Type B pancreatic cell (in vitro differentiated cells): Measurements from ENCODE around the gene SF3B3. TPM values are rescaled to one million over a fixed set of nuclear protein-coding genes. Genes with fewer than 3 reads are reported as not detected.
A peak's percentile ranks its signal among the peaks of the same experiment; 100 is the strongest.

Source experiments
- DNase-seq: peaks from one replicate; pipeline ENCODE4 v3.0.0; 2021; ENCODE audit warnings: mixed read lengths; ENCODE audit not compliant: unreplicated experiment; ENCODE audit errors: extremely low spot score
- H3K27ac Mint-ChIP-seq: 2 replicates; pipeline ENCODE4 v1.8.0; 2021; ENCODE audit warnings: mild to moderate bottlenecking, mixed read lengths
- H3K27me3 Mint-ChIP-seq: 2 replicates; pipeline ENCODE4 v1.8.0; 2021; ENCODE audit warnings: mixed read lengths
- H3K36me3 Mint-ChIP-seq: 2 replicates; pipeline ENCODE4 v1.8.0; 2021; ENCODE audit warnings: mixed read lengths
- H3K4me1 Mint-ChIP-seq: one replicate; pipeline ENCODE4 v1.8.0; 2021; ENCODE audit warnings: mixed read lengths; ENCODE audit not compliant: unreplicated experiment
- H3K4me3 Mint-ChIP-seq: 2 replicates; pipeline ENCODE4 v1.8.0; 2021; ENCODE audit warnings: mild to moderate bottlenecking, mixed read lengths
- H3K9me3 Mint-ChIP-seq: 2 replicates; pipeline ENCODE4 v1.8.0; 2021; ENCODE audit warnings: mixed read lengths
- CTCF ChIP-seq: fragments of 200-600 bp; sonication (generic); conservative IDR thresholded peaks from 2 replicates; pipeline ENCODE4 v1.5.0; 2021; ENCODE audit warnings: antibody characterized with exemption, mild to moderate bottlenecking
- total RNA-seq: library from RNA; stranded (reverse); gene quantifications from 2 replicates; pipeline ENCODE4 v1.2.1, GENCODE V29; 2021; ENCODE audit warnings: low replicate concordance

Gene SF3B3
- total RNA-seq, 1 donor from 2014 or later, result 429 TPM

GRCh38 chr16:70478912-70479341, 44.7 kb upstream of the SF3B3 start:
- H3K4me1 Mint-ChIP-seq, result peaks cover 5% of the 10 kb centered on the region
- no peak overlapping the region for H3K27ac Mint-ChIP-seq
- H3K9me3 Mint-ChIP-seq, result no peaks in the 10 kb centered on the region
- no peak for DNase-seq
- TF ChIP-seq CTCF, result no peak
- H3K27me3 Mint-ChIP-seq, result no peaks in the 10 kb centered on the region
- no peak overlapping the region for H3K4me3 Mint-ChIP-seq
- peaks cover 4% of the 10 kb centered on the region for H3K36me3 Mint-ChIP-seq

DNA sequence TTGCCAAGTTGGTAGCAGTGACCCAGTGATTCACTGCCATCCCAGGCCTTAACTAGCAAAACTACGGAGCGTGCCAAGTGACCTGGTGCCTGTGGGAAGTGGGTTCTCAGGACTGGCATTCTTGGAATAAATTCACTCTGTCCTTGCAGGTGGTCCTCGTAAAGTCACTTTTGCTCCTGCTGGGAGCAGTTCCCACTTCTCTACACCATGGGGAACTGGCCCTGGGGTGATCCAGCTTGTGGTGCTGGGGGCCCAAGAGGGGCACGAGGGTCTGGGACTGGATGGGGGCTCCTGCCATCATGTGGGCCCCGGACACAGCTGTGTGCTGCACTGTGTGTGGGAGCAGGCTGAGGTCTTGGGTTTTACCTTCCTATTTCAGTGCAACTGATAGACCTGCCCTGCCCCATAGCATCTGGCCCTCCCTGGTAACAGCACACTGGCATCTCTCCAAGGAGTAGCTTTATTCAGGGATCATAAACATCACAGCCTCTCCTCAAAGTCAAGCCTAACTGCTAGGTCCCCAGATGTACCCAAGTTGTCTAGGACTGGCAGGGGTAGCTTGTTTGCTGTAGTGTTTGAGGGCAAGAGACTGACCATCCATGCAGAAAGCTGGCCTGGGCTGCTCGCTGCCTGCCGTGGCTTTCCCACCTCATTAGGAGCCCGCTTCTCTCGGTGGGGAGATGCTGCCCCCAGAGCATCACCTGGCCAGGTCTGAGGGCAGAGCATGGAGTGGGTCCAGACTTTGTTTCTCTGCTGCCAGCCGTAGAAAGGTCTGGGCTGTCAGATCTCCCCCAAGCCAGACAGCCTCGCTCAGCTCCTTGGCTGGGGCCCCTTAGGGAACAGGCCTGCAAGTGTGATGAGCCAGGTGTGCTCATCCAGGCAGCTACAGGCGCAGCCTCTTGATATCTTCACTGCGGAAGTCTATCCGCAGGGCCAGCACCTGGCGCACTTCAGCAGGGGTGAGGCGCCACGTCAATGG, 43.2 kb upstream of the SF3B3 start:
- no peaks in the 10 kb centered on the region for H3K9me3 Mint-ChIP-seq
- no peaks in the 10 kb centered on the region for H3K27me3 Mint-ChIP-seq
- no peak overlapping the region for H3K27ac Mint-ChIP-seq
- H3K4me3 Mint-ChIP-seq, result no peak overlapping the region
- TF ChIP-seq CTCF, result no peak
- H3K4me1 Mint-ChIP-seq, result peaks cover 5% of the 10 kb centered on the region
- no peak for DNase-seq
- peaks cover 4% of the 10 kb centered on the region for H3K36me3 Mint-ChIP-seq

GRCh38 chr16:70481929-70482536, 41.6 kb upstream of the SF3B3 start:
- Mint-ChIP-seq H3K27ac (peak overlapping the region; percentile 53), H3K9me3 (no peaks in the 10 kb centered on the region), H3K27me3 (no peaks in the 10 kb centered on the region), H3K4me1 (no peaks in the 10 kb centered on the region), H3K36me3 (peaks cover 9% of the 10 kb centered on the region), H3K4me3 (no peak overlapping the region)
- TF ChIP-seq CTCF, result no peak
- DNase-seq, result no peak

- no peak for TF ChIP-seq CTCF
- Mint-ChIP-seq H3K4me1 (no peaks in the 10 kb centered on the region), H3K4me3 (no peak overlapping the region), H3K27me3 (no peaks in the 10 kb centered on the region), H3K9me3 (no peaks in the 10 kb centered on the region), H3K27ac (no peak overlapping the region), H3K36me3 (peaks cover 9% of the 10 kb centered on the region)
- DNase-seq, result no peak
Observed at GRCh38 chr16:70482624-70483023, 41.0 kb upstream of the SF3B3 start.

GRCh38 chr16:70483426-70483825, 40.2 kb upstream of the SF3B3 start:
- DNase-seq, result no peak
- Mint-ChIP-seq H3K4me3 (no peak overlapping the region), H3K27ac (no peak overlapping the region), H3K9me3 (no peaks in the 10 kb centered on the region), H3K27me3 (no peaks in the 10 kb centered on the region), H3K36me3 (peaks cover 9% of the 10 kb centered on the region), H3K4me1 (no peaks in the 10 kb centered on the region)
- TF ChIP-seq CTCF, result no peak
